ENCODE results near the gene DBN1.

DNA sequence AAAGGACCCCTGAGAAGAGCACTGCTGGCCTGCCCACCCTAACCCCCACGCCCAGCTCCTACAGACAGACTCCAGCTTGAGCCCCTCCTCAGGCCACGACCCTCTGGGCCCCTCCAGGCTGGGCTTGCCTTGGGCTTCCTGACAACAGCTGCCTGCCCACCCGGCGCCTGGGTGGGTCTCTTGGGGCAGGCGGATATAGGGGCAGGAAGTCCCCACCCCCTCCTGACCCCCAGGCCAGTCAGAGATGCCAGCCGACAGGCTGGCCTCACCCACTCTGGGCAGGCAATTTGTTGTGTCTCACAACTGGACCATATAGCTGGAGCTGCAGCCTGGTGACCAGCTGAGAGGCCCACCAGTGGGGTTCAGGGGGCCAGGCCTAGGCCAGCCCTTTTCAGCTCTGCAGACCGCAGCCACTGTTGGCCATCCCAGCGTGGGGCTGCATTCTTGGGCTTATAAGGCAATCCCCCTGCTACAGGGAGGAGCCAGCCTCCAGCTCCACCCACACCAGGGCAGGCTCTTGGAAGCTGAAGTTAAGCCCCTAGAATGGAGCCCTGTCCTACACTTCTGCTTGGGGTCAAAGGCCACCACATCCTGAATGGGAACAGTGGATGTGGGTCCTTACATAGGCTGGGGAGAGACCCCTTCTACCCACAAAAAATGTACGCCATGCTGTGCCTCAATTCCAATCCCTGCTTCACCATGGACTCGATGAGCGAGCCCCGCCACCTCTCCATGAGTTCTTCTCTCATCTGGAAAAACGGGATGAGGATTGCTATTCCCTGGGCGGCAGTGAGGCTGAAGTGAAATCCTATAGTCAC, 22.0 kb upstream of the DBN1 start:
- TF ChIP-seq, protein P1, sequence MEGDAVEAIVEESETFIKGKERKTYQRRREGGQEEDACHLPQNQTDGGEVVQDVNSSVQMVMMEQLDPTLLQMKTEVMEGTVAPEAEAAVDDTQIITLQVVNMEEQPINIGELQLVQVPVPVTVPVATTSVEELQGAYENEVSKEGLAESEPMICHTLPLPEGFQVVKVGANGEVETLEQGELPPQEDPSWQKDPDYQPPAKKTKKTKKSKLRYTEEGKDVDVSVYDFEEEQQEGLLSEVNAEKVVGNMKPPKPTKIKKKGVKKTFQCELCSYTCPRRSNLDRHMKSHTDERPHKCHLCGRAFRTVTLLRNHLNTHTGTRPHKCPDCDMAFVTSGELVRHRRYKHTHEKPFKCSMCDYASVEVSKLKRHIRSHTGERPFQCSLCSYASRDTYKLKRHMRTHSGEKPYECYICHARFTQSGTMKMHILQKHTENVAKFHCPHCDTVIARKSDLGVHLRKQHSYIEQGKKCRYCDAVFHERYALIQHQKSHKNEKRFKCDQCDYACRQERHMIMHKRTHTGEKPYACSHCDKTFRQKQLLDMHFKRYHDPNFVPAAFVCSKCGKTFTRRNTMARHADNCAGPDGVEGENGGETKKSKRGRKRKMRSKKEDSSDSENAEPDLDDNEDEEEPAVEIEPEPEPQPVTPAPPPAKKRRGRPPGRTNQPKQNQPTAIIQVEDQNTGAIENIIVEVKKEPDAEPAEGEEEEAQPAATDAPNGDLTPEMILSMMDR (IDR thresholded peaks at IDR 0.05): no peak
- no peak for TF ChIP-seq POLR2A (IDR thresholded peaks at IDR 0.05)
